HG03520 (cell line): ENCODE results near the gene TPST2.
A peak's percentile ranks its signal among the peaks of the same experiment; 100 is the strongest.

ENCODE experiments used
- ATAC-seq: cut with Tn5 transposase; IDR thresholded peaks from one replicate; pipeline ENCODE4 v1.9.1; 2021; ENCODE audit warnings: mild to moderate bottlenecking, moderate library complexity; ENCODE audit not compliant: unreplicated experiment

The TPST2 gene

DNA sequence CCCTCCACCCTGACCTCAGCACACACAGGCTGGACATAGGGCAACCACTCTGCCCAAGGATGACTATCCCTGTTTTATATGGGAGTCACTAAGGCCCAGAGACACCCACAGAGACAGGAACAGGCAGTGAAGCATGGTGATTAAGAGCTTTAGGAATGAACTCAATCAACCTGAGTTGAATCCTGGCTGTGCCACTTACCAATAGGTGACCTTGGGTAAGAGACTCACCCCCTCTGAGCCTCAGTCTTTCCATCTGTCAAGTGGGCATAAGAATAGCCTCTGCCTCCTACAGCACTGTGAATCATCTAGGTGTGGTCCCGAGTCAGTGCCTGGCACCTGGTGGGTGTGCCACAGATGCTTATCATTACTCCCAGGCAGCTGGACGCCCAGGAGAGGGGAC lies 21.1 kb upstream of the TPST2 start:
- ATAC-seq: no peak

DNA sequence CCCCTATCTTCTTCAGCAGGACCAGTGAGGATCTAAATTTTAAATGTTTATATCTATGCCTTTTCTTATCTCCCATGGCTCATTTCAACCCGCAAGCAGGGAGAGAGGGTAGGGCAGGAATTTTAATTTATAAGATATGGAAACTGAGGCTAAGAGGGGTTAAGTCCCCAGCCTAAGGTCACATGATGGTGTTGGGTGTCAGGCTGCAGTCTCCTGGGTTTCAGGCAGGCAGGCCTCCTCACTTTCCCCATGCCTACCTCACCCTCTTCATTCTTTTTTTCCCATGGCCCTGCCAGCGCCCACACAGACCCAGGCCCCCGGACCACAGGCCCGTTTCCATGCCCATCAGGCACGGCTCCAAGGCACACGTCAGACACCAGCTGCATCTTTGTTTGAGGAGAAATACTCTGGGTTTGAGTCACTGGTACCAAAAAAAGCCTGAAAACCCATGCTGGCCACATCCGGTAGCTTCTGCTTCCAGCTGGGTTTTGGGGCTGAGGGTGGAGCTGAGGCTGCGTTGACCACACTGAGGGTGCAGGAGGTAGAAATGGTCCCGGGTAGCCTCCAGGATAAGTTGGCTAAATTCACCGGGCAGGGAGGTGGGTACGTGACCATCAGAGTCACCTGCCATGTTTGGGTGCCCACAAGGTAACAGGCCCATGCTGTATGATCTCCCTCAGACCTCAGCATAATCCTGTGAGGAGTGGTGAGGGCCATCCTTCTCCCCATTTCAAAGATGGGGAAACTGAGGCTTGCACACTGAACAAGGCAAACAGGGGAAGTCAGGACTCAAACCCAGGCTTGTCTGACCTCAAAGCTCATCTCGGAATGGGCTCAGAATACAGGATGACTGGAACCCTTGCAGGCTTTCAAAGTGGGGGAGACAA lies 20.4 kb upstream of the TPST2 start:
- ATAC-seq: peak; percentile 83

DNA sequence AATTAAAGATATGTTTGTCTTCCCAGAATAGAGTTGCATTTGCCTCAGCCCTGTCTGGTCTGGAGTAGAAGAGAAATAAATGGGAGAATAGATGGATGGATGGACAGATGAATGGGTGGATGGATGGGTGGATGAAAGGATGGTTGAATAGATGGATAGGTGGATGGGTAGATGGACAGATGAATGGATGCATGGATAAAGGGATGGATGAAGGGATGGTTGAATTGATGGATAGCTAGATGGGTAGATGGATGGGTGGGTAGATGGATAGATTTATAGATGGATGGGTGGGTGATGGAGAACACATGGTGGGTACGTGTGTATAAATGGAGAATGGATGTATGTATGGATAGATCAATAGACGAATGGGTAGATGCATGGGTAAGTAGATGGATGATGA lies 19.4 kb upstream of the TPST2 start:
- ATAC-seq: no peak

DNA sequence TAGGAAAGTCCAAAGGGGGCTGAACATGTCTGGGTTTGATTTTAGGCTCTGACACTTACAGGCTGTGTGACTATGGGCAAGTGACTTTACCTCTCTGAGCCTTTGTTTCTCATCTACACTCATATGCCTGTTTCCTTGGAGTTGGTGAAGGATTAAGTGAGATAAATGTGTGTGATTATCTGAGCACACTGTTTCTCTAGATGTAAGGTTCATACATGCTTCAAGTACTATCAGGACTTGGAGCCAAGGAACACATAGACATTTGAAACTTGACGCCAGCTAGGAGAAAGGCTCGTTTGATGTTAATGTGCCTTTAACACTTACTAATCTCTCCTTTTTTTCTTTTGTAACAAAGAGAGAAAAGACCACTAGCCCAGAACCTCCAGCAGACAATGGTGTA lies 18.2 kb upstream of the TPST2 start:
- ATAC-seq: no peak

DNA sequence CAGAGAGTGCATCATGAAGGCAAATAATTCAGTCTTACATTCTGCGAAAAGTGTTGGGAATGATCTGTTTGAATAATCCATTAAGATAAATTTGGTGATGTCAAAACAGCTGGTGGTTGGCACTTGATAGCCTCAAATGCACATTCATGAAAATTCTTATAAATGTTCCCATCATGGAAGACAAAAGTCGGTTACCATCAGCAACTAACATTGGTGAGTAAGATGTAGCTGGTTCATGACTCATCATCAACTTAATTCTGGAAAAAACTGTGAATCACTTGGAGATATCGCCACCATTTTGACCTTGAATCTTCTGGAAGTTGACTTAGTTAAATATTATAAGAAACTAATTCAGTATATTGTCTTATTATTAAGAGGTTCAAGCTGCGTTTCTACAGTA lies 16.7 kb upstream of the TPST2 start:
- ATAC-seq: no peak

DNA sequence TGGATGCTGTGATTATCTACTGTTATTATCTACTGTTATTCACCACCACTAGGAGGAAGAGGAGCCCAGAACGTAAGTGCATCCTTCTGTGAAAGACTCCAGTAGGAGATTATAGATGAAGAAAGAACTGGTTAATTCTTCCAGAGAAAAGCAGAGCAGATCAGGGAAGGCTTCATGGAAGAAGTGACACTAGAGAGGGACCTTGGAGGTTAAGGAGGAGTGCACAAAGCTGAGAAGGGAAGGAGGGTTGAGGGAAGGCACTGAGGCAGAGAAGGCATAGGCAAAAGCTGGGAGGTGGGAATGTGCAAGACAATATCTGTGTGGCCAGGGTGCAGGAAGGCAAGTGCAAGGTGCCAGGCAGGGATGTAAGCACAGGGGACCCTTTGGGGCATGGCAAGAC lies 14.4 kb upstream of the TPST2 start:
- no peak for ATAC-seq

DNA sequence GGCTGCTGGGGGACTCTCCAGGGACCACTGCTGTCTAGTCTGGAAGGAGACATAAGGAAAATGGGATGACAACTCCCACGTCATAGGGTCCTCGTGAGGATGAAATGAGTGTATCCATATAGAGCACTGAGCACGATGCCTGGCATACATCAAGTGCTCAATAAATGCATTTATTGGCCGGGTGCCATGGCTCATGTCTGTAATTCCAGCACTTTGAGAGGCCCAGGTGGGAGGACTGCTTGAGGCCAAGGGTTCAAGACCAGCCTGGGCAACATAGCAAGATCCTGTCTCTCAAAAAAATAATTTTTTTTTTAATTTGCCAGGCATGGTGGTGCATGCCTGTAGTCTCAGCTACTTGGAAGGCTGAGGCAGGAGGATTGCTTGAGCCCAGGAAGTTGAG lies 12.2 kb upstream of the TPST2 start:
- no peak for ATAC-seq

DNA sequence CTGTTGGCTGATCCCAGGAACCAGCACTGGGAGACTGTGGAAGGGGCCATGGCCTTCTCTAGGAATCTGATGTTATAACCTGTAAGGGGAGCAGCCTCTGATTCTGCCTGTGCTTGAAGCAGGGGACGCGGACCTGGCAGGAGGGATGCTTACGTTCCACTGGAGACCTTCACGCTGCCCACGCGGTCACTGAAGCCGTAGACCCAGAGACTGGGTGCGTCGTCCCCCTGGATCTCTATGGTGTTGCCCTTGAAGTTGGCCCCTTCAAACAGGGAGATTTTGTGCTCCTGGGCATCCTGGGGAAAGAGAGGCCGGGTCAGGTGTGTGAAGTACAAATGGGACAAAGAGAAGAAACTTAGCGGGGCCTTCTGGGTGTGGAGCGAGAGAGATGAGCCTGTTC lies 11.8 kb upstream of the TPST2 start:
- ATAC-seq: no peak

DNA sequence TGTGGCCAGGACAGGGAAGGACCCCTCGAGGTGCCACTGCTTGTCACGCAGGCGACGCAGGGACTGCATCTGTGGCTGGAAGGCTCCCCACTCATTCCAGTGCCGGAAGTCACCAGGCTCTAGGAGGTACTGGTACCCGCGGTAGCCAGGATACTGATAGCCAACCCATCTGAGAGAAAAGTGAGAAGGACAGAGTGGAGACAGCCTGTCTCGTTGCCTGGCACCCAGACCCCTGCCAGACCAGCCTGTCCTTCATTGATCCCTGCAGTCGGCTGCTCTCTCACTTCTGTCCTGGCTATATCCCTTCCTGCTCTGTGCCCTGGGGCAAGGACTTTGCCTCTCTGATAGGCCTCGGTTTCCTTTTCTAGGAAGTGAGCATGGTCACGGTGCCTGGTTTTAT lies 9.6 kb upstream of the TPST2 start:
- no peak for ATAC-seq

DNA sequence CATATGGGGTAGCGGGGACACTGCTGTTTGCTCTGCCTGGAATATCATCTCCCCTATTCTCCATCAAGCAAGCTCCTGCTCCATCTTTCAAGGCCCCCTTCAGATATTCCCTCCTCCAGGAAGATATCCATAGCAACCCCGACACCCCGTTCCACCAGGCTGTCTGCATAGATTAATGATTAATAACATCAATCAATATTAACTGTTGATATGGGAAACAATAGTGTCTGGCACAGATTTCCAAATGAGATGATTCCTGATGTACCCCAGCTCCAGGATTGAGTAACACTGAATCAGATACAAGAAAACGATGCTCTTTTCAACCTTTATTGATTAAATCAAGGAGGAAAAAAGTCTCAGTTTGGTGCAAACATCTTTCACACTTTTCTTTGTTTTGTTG lies 7.5 kb upstream of the TPST2 start:
- ATAC-seq: no peak

DNA sequence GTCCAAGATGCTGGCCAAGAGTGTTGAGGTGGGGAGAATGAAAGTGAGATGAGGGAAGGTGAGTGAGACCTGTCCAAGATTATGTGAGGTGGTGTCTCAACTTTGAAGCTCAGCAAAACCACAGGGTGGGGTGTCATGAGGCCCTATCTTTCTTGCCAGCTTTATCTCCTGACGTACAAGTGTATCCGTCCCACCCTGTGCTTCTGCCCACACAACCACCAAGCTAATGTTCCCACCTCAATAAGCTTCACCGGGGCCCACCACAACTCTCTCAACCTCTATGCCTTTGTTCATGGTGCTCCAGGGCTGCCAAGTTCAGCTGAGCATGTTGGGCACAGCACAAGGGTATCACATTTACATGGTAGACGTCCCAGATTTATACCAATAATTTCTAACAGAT lies 7.1 kb upstream of the TPST2 start:
- no peak for ATAC-seq

DNA sequence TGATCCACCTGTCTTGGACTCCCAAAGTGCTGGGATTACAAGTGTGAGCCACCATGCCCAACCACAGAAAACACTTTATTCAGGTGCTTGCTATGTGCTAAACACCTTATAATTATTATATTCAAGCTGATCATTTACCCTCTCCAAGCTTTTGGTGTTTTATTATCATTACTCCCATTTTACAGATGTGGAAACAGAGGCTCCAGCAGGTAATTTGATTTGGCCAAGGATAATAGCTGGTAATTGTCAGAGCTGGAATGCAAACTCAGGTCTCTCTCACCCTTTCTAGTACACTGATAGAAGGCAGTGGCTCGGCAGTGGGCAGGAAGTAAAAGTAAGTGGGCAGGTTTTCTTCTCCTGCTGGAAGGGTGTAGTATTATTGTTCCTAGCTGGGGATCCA lies 3.8 kb upstream of the TPST2 start:
- no peak for ATAC-seq

DNA sequence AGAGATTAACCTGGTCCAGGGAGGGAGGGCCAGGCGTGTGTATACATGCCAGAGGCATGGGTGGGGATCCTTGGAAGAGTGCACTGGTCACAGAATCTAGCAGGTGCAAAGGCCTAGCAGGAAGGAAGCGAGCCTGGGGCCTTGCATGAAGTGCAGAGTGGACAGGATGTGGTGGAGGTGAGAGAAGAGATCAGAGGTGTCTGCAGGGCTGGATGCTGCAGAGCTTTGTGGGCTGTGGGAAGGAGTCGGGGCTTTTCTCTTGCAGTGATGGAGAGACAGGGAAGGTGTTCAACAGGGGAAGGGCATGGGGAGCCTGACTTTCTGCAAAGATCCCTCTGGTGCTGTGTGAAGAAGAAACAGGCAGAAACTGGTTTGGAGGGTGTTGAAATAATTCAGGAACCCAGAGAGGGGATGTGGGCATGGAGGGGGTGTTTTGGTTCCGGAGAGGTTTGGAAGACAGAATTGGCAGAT lies 2.5 kb upstream of the TPST2 start:
- no peak for ATAC-seq

DNA sequence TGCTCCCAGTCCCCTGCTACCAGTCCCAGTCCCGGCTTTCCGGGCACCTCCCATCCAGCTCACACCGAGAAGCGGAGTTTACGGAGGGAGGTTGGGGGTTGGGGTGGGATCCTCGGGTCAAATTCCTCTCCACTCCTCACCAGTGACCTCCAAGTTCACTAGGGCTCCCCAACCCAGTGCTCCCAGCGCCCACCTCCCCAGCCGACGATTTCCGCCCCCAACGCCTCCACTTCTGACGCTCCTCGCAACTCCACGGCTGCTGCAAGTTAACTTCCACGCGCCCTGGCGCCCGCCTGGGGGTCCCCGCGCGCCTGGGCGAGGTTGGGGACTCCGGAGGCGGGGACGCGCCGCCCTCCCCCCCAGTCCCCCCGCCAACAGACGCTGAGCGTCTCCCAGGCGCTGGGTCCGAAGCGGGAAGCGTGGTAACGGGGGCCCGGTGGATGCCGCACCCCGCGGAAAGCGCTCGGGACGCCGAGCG lies 526 bp downstream of the TPST2 start:
- no peak for ATAC-seq

DNA sequence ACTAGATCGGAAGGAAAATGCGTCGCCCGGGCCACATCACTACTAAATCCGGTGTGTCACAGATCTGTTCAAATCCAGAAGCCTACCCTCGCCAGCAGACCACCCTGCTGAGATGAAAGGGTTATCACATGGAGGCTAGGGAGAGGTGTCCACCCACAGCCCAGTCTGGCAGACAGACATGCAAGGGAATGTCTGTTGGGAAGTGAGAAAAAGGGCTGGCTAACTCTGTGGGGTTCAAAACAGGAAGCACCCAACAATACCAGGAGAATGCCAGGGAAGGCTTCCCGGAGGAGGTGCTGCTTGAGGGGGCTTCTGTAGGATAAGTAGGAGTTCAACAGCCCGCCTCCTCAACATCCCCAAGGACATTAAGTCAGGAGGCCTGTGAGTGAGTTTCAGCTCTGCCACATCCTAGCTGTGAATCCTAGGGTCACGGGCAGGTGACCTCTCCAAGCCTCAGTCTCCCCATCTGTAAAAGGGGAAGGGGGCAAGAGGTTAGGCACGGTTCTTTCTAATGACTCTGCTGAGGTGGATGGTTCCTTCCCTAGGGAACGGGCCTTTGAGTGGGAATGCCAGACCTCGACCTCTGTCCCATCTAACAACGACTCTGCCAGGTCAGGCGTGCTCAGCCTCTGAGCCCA lies 1.1 kb downstream of the TPST2 start:
- no peak for ATAC-seq

DNA sequence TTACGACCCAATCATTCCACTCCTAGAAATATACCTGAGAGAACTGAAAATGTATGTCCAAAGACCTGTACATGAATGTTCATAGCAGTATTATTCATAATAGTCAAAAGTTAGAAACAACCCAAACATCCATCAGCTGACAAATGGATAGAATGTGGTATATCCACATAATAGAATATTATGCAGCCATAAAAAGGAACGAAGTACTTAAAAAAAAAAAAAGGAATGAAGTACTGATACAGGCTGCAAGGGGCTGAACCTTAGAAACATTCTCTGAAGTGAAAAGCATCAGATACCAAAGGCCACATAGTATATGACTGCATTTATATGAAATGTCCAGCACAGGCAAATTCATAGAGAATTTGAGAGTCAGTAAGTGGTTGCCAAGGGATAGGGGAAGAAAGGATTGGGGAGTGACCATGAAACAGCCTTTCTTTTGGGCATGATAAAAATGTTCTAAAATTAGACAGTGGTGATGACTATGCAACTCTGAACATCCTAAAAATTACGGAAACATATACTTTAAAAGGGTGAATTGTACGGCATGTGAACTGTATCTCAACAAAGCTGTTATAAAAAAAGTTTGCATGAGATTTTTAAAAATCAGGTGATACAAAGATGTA lies 1.8 kb downstream of the TPST2 start:
- no peak for ATAC-seq

DNA sequence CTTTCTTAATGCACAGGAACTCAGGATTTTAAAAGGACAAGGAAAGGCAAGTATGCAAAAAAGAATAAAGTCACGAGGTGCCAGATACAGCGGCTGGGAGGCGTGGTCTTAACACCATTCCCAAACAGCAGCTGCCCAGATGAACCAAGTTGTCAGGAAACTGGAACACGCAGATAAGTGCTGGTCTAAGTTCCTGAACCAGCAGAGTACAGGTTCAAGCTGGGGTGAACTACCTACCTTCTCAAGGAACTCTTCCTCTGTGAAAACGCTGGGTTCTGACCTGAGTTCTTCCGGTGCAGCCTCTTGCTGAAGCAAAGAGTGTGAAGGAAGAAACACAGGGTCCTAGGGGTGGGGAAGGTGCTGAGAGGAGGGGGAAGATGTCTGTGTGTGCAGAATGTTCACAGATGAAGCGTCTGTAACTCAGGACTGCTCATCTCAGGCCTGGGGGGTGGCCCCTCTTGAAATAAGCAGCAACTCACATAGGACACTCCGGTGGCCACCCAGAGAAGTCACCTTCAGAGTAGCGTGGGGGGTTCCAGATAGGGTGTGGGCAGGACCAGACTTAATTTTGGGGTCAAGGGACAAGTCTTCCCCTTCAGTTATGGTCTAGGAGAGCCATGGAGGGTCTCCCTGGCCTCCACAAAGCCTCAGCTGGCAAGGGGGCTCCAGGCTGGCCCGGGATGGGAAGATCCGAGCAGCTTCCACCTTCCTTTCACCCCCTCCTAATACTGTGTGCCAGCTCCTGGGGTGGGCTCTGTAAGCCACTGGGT lies 3.2 kb downstream of the TPST2 start:
- no peak for ATAC-seq

DNA sequence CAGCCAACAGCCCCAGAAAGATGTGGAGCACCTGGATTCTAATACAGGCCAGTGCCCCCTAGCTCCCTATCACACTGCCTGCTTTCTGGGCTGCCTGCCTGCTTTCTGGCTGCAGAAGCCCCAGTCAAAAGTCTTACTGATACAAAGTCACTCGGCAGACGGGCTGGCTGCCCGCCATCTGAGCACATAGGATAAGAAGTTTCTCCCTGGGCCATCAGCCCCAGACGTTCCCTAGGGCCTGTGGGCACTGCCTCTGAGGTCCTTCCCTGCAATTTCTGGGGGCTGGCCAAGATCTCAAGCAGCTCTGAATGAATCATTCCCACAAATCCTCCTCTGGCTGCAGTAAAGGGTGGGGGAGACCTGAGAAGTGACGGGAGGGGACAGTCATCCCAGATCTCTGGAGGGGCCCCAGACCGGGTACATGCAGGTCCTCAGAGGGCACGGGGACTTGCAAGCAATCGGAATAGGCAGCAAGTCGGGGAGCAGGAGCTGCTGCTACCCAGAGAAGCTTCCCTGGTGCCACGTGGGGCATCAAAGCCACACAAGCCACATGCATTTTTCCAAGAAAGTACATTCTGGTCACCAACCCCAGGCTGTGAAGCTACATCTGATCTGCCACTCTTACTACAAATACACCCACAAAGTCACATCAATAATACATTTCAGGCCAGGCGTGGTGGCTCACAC lies 4.7 kb downstream of the TPST2 start:
- ATAC-seq: no peak

DNA sequence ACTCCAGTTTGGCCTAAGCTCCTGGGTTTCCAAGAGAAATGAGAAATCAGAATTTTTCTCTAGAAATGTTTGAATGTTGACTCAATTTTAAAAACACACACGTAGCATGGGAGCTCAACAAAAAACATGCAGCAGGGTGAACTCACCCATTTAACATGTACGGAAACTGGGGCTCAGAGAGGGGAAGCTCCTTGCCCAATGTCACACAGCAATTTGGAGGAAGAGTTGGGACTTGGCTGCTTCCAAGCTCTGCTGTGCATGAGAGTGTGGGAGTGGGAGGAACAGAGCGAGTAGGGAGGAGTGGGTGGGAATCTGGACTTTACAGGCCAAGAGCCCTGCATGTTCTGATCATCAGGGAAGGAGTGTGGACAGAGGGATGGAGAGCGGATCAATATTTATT lies 5.9 kb downstream of the TPST2 start:
- no peak for ATAC-seq

DNA sequence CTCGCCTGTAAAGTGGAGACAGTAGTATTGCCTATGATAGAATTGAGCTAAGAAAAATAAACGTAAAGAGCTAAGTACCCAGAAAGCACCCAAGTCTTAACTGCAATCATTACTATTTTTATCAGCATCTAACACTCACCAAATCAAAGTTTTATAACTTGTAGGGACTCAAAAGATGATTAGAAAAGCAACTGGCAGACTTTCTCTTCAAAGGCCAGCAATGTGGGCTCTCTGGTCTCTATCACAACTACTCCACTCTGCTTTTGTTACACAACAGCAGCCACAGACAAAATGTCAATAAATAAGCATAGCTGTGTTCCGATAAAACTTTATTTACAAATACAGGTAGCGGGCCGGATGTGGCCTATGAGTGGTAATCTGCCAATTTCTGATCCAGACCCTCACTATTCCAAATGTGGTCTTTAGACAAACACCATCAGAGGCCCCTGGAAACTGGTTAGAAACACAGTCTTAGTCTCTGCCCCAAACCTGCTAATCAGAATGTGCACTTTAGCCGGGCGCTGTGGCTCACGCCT lies 8.2 kb downstream of the TPST2 start:
- no peak for ATAC-seq
